Measurements from ENCODE around the gene SMARCD1. TPM values are rescaled to one million over a fixed set of nuclear protein-coding genes. Genes with fewer than 3 reads are reported as not detected.

The SMARCD1 gene
- total and polyA plus RNA-seq, 9 of the 15 experiments (the other 6 are each of a cell fraction or from before 2014, with no cell fraction given) = 0.86 to 91.7 (median 48.0) TPM

GRCh38 chr12:50089730-50090129, 4.6 kb downstream of the SMARCD1 start:
- Histone ChIP-seq H3K27me3 (ENCODE audit: control insufficient read depth in 2 of 2, insufficient read depth in 2 of 2, low read length in 2 of 2) (no peaks in the 10 kb centered on the region), H3K4me3 (no peak overlapping the region), H2AFZ (ENCODE audit: low read depth, low read length) (no peak overlapping the region), H3K4me2 (ENCODE audit: insufficient read depth, low read length) (no peak overlapping the region), H4K20me1 (replicated peaks; ENCODE audit: control insufficient read depth, insufficient read depth, low read length) (peaks cover 5% of the 10 kb centered on the region), H3K9me3 (replicated peaks; ENCODE audit: control insufficient read depth, insufficient read depth, low read depth, low read length) (no peaks in the 10 kb centered on the region), H3K79me2 (ENCODE audit: control insufficient read depth, insufficient read depth, low read length) (peaks cover 8% of the 10 kb centered on the region), H3K9ac (ENCODE audit: insufficient read depth in 1 of 2, low read depth in 2 of 2, low read length in 2 of 2) (no peak overlapping the region; a peak in 1 of 4 replicates), H3K9me1 (ENCODE audit: control insufficient read depth, insufficient read depth, low read length) (no peaks in the 10 kb centered on the region), H3K27ac (ENCODE audit: extremely low read depth, low read depth, low read length) (no peak overlapping the region), H3K4me1 (replicated peaks in 1 of 2; ENCODE audit: control insufficient read depth in 2 of 2, insufficient read depth in 2 of 2, low read length in 2 of 2) (peaks cover 5 to 7% of the 10 kb centered on the region in 2 experiments; a peak in 3 of 5 replicates), H3K36me3 (ENCODE audit: control insufficient read depth, insufficient read depth, low read length) (peaks cover 80% of the 10 kb centered on the region)
- in situ Hi-C loops (cut with MboI) = no loop called here
- DNase-seq (ENCODE audit: extremely low read depth in 1 of 4, low spot score in 3 of 4) = no peak
- ChIA-PET POLR2A (no interaction called here), CTCF (ENCODE audit: low intra/inter-chr PET ratio) (interaction anchor here (2.3 kb wide), 1 partner anchor 86 kb away, joined by 24 read pairs; no protein-coding TSS in a partner anchor)
- no peak for ATAC-seq
- intact Hi-C loops (cut with micrococcal nuclease) = loop anchor here (5.0 kb wide), 1 partner anchor 673 kb away; the partner anchor contains the start of gene ATF1
- BruUV-seq (replicated peaks) = no TSS peak
- 97% methylated on average over 7 of the region's 7 CpGs for WGBS (ENCODE audit: insufficient coverage, low coverage, missing lambda C conversion rate)
- no peak for FAIRE-seq
- TF ChIP-seq SREBF2 (CRISPR knock-in tag; IDR thresholded peaks at IDR 0.05) (no peak), TEAD2 (tag; IDR thresholded peaks at IDR 0.05) (no peak), NCOA1 (IDR thresholded peaks at IDR 0.05; ENCODE audit: low read depth) (no peak), CEBPB (tag; IDR thresholded peaks at IDR 0.05) (no peak), ZNF41 (CRISPR knock-in tag; conservative IDR thresholded peaks at IDR 0.05) (no peak), ARID1B (IDR thresholded peaks at IDR 0.05) (no peak), ZNF780A (CRISPR knock-in tag; IDR thresholded peaks at IDR 0.05) (no peak), MYNN (IDR thresholded peaks at IDR 0.05) (no peak), MYNN (CRISPR knock-in tag; IDR thresholded peaks at IDR 0.05) (no peak), TRIM25 (IDR thresholded peaks at IDR 0.05; ENCODE audit: borderline replicate concordance) (no peak), RAD51 (IDR thresholded peaks at IDR 0.05; ENCODE audit: borderline replicate concordance, low read depth) (no peak), ZNF77 (CRISPR knock-in tag; IDR thresholded peaks at IDR 0.05) (no peak), CTBP1 (IDR thresholded peaks at IDR 0.05; ENCODE audit: borderline replicate concordance) (no peak), NFATC3 (IDR thresholded peaks at IDR 0.05) (no peak), ARID3A (IDR thresholded peaks at IDR 0.05; ENCODE audit: borderline replicate concordance, low read depth, low read length) (no peak), THAP12 (CRISPR knock-in tag; IDR thresholded peaks at IDR 0.05) (no peak), SAP30 (IDR thresholded peaks at IDR 0.05; ENCODE audit: borderline replicate concordance, insufficient read depth, low read depth, low read length, poor library complexity, severe bottlenecking) (no peak), POLR2AphosphoS5 (IDR thresholded peaks at IDR 0.05; ENCODE audit: control insufficient read depth, insufficient read depth, low read depth, low read length) (no peak)

All from K562 (cell line).